HG03280 (cell line): ENCODE data around the gene ZACN.

Experiments used
- ATAC-seq: cut with Tn5 transposase; IDR thresholded peaks from one replicate; pipeline ENCODE4 v1.9.1; 2021; ENCODE audit warnings: mild to moderate bottlenecking, moderate library complexity; ENCODE audit not compliant: unreplicated experiment

ZACN gene

GRCh38 chr17:76125922-76126321, 46.9 kb downstream of the ZACN start:
- ATAC-seq, result no peak

GRCh38 chr17:76130473-76130872, 51.5 kb downstream of the ZACN start:
- ATAC-seq, result no peak

- ATAC-seq, result no peak
Observed at GRCh38 chr17:76131051-76131691, 52.2 kb downstream of the ZACN start.

- ATAC-seq, result no peak
Observed at GRCh38 chr17:76131692-76132573, 53.0 kb downstream of the ZACN start.
